ENCODE data around the gene FNIP1.
"Not testable (repeated sequence)": the region's sequence is repeated elsewhere in the genome, so short reads cannot be mapped to it uniquely, and the experiment has no call there.

Gene FNIP1

DNA sequence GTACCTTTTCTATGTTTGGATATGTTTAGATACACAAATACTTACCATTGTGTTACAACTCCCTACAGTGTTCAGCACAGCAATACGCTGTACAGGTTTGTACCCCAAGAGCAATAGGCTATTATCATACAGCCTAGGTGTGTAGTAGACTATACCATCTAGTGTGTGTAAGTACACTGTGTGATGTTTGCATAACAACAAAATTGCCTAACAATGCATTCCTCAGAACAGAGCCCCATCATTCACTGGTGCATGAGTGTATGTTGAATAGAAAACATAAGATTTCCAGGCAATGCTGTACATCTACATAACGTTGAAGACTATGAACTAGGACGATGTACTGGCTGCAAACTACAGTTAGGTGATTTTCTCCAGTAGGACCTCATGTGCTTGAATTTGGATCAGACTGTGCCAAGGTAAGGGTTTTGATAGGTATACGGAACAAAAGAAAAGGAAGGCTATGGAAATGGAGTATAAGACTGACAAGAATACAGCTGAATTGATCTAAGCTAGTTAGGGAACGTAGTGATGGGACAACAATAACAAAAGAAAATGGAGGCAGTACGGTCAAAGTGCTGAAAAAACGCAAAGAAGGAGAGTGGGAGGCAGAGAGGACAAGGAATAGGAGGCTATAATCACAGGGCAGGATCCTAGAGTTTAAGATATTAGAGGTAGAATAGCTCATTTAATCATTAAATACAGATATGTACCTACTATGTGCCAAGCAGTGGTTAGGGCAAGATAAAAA is 46.9 kb downstream of the FNIP1 start:
- DNase-seq (ENCODE audit: low spot score): no peak

DNA sequence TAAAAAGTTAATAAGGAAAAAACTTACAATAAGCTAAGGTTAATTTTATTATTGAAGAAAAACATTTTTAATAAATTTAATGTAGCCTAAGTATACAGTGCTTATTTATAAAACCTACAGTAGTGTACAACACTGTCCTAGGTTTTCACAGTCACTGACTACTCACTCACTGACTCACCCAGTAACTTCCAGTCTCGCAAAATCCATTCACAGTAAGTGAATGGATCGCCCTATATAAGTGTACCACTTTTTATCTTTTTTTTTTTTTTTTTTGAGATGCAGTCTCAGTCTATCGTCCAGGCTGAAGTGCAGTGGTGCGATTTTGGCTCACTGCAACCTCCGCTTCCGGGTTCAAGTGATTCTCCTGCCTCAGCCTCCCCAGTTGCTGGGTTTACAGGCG is 47.7 kb downstream of the FNIP1 start:
- no peak for DNase-seq (ENCODE audit: low spot score)

DNA sequence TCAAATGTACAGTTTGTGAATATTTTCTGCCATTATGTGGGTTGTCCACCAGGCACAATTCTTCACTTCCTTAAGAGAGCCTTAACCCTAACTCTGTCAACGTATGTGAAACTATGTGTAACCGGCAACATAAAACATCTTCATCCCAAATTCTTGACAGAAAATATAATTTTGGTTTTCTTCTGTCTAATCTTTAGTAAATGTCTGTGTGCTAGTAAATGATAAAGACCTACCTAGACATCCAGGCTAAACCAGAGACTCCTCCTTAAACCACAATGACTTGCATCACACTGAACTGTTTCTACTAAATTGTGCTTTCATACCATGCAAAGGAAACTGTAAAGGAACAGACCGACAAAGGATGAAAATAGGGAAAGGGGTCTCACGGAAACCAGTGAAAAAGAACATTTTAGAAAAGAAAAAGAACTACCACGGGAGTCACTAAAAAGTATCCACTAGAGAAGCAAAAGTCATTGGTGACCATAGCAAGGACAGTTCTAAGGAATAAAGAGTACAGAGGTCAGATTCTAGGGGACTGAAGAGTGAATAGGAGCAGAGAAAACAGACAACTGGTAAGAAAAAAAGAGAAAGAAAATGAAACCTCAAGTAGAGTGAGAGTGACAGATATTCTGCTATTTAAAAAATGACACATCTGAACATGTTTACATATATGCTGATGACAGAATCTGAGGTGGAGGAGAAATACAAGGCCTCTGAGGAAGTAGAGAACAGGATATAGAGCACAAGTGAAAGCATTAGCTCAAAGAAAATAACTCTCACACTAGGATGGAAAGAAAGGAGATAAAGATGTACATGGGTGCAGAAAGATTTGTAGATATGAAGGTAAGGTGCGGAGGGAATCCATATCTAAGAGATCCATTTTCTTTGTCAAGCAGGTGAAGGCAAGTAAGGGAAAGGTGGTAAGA is 49.4 kb downstream of the FNIP1 start:
- DNase-seq (ENCODE audit: low spot score): no peak

DNA sequence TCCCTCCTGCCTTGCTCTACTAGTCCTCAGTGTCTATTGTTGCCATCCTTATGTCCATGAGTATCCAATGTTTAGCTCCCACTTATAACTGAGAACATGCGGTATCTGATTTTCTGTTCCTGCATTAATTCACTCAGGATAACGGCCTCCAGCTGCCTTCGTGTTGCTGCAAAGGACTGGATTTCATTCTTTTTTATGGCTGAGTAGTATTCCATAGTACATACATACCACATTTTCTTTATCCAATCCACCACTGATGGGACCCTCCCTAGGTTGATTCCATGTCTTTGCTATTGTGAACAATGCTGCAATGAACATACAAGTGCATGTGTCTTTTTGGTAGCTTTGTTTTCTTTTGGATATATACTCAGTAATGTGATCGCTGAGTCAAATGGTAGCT is 50.4 kb downstream of the FNIP1 start:
- no peak for DNase-seq (ENCODE audit: low spot score)

- DNase-seq (ENCODE audit: low spot score): no peak
Observed at GRCh38 chr5:131745703-131746102, 51.1 kb downstream of the FNIP1 start.

- DNase-seq (ENCODE audit: low spot score): no peak
Observed at GRCh38 chr5:131745155-131745554, 51.7 kb downstream of the FNIP1 start.

DNA sequence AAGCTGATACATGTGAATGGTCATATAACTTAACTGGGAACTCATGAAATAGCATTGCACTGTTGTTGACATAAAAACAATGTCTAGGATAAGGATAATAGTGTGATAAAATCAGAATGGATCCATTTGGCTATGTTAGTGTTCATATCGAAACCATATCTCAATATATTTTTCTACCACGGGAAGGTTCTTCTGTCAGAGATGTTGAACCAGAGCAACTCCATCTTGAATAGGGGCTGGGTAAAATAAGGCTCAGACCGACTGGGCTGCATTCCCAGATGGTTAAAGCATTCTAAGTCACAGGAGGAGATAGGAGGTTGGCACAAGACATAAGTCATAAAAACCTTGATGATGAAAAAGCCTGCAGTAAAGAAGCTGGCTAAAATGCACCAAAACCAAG is 56.3 kb downstream of the FNIP1 start:
- DNase-seq (ENCODE audit: low spot score): no peak

- DNase-seq (ENCODE audit: low spot score): no peak
Observed at GRCh38 chr5:131735393-131735792, 61.4 kb downstream of the FNIP1 start.

- not testable (repeated sequence) for DNase-seq (ENCODE audit: low spot score)
Observed at GRCh38 chr5:131734939-131735338, 61.9 kb downstream of the FNIP1 start.

DNA sequence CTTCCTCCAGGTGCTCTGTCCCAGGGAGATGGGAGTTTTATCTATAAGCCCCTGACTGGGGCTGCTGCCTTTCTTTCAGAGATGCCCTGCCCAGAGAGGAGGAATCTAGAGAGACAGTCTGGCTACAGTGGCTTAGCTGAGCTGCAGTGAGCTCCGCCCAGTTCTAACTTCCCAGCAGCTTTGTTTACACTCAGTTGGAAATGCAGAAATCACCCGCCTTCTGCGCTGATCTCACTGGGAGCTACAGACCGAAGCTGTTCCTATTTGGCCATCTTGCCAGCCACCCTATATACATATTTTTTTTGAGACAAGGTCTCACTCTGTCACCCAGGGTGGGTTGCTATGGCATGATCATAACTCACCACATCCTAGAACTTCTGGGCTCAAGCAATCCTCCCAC is 67.5 kb downstream of the FNIP1 start:
- DNase-seq (ENCODE audit: low spot score): not testable (repeated sequence)

DNA sequence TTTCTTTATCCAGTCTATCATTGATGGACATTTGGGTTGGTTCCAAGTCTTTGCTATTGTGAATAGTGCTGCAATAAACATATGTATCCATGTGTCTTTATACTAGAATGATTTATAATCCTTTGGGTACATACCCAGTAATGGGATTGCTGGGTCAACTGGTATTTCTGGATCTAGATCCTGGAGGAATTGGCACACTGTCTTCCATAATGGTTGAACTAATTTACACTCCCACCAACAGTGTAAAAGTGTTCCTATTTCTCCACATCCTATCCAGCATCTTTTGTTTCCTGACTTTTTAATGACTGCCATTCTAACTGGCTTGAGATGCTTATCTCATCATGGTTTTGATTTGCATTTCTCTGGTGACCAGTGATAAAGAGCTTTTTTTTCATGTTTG is 72.7 kb downstream of the FNIP1 start:
- not testable (repeated sequence) for DNase-seq (ENCODE audit: low spot score)

DNA sequence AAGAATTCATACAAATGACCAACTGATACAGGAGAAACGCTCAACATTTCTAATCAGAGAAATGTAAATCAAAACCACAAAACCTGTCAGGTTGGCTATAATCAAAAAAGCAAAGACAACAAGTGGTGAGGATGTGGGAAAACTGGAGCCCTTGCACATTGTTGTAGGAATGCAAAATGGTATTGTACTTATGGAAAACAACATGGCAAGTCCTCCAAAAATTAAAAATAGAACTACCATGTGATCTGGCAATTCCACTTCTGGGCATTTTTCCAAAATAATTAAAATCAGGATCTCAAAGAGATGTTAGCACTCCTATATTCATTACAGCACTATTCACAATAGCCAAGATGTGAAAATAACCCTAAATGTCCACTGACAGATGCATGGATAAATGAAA is 76.1 kb downstream of the FNIP1 start:
- no peak for DNase-seq (ENCODE audit: low spot score)

DNA sequence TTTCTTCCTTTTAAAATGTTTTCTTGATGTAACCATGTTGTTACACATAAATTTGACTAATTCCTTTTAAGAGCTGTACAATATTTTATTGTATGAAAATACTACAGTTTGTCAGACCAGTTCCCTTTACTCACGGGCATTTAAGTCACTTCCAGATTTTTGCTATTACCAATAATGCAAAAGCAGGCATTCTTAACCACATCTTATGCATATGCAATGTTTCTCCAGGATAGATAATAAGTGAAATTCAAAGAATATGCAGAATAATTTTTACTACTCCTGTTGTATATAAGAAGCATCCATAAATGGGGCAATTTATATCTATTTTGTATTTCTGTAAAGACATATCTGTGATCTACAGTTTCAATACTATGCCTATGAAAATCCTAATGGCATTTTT is 77.3 kb downstream of the FNIP1 start:
- DNase-seq (ENCODE audit: low spot score): no peak

DNA sequence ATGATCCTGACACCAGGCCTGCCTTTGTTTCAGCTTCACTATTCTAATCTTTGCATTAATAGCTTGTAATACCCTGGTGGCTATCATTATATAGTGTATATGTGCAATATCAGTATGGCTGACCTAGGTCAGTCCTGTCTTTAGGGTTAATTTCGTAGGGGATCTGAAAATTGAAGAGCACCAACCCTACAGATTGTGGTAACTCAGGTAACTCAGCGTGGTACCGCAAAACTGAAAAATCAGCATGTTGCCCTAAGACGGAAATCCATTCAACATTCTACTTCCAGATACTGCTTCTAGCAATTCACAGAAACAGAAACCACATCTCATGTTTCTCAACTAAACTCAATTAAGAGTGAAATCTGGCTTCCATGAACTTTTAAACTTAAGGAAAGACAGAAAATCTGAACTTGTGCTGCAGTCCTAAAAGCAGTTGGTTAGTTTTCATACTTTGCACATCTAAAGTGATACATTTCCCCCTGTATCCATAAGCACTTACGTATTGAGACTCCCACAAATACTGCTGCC is 78.3 kb downstream of the FNIP1 start:
- DNase-seq (ENCODE audit: low spot score): no peak

DNA sequence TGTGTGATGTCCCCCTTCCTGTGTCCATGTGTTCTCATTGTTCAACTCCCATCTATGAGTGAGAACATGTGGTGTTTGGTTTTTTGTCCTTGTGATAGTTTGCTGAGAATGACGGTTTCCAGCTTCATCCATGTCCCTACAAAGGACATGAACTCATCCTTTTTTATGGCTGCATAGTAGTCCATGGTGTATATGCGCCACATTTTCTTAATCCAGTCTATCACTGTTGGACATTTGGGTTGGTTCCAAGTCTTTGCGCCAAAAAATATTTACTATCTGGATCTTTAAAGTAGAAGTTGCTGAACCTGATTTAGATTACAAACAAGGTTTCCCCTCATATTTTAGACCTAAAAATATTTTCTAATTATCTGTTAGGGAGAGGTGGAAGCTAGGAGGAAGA is 79.7 kb downstream of the FNIP1 start:
- DNase-seq (ENCODE audit: low spot score): not testable (repeated sequence)

- no peak for DNase-seq (ENCODE audit: low spot score)
Observed at GRCh38 chr5:131716650-131717049, 80.2 kb downstream of the FNIP1 start.

GRCh38 chr5:131710391-131710790 is 86.4 kb downstream of the FNIP1 start:
- DNase-seq (ENCODE audit: low spot score): no peak

GRCh38 chr5:131709043-131709442 is 87.8 kb downstream of the FNIP1 start:
- no peak for DNase-seq (ENCODE audit: low spot score)

- no peak for DNase-seq (ENCODE audit: low spot score)
Observed at GRCh38 chr5:131706281-131706680, 90.5 kb downstream of the FNIP1 start.

DNA sequence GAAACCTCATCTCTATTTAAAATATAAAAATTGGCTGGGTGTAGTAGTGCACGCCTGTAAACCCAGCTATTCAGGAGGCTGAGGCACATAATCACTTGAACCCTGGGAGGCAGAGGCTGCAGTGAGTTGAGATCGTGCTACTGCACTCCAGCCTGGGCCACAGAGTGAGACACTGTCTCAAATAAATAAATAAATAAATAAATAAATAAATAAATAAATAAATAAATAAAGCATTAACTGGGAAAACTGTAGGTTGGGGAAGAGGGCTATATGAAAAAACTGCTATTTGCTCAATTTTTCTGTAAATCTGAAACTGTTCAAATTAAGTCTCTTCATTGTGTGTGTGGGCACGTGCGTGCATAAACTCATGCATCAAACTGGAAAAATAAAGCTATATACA is 101.9 kb downstream of the FNIP1 start:
- DNase-seq (ENCODE audit: low spot score): no peak

DNA sequence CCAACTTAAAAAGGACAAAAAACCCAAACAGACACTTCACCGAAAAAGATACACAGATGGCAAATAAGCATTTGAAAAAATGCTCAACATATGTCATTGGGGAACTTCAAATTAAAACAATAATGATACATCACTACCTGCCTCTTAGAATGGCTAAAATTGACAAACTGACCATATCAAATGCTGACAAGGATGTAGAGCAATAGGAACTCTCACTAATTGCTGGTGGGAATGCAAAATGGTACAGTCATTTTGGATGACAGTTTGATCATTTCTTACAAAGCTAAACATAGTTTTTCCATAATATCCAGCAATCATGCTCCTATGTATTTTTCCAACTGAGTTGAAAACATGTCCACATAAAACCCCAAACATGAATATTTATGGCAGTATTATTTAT is 102.9 kb downstream of the FNIP1 start:
- DNase-seq (ENCODE audit: low spot score): no peak

GRCh38 chr5:131685516-131686171 is 111.2 kb downstream of the FNIP1 start:
- DNase-seq (ENCODE audit: low spot score): no peak

DNA sequence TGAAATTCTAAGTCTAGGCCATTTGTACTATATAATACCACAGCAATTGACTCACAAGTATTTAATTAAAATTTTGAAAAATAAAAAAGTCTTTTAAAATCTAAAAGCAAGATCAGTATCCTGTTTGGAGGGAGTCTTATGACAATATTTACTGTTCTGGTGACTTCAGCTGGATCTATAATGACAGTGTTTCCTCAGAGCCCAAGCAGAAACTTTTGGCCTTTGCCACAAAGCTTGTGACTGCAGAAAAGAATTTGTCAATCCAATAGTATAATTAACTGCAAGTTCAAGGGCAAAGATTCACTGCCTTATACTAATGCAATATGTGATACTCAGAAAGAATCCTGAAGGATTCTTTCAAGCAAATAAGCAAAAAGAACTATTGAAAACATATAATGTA is 112.2 kb downstream of the FNIP1 start:
- DNase-seq (ENCODE audit: low spot score): no peak
